Lower leg skin (tissue), 4 donors: ENCODE results near the gene PDLIM1. TPM values are rescaled to one million over a fixed set of nuclear protein-coding genes. Genes with fewer than 3 reads are reported as not detected.

Experiments used
- DNase-seq, 2 donors: peaks; one replicate each; pipeline ENCODE4 v3.0.0-alpha.2; 2019; ENCODE audit warnings: low spot score in 2 of 2
- H3K4me3 ChIP-seq: fragments of 200-600 bp; sonication (generic); 2 replicates; pipeline ENCODE4 v1.5.1; 2017; ENCODE audit warnings: mild to moderate bottlenecking, low read depth; ENCODE audit not compliant: poor library complexity, severe bottlenecking
- CTCF ChIP-seq, 3 donors: fragments of 450-650 bp; IDR thresholded peaks; one replicate each; pipeline ENCODE4 v1.5.1; 2016; ENCODE audit warnings: antibody characterized with exemption in 3 of 3, mild to moderate bottlenecking in 3 of 3, moderate library complexity in 2 of 3
- POLR2A ChIP-seq, 2 donors: fragments of 450-650 bp; IDR thresholded peaks; one replicate each; pipeline ENCODE4 v1.6.1; 2016 to 2017; ENCODE audit warnings: antibody characterized with exemption in 2 of 2, mild to moderate bottlenecking in 1 of 2, moderate library complexity in 1 of 2
- WGBS, 2 donors: methylation state at CpG; one replicate each; pipeline ENCODE4 v1.1.5; 2018; 5-methylcytosine and 5-hydroxymethylcytosine counted together
- intact Hi-C: fragments of 100-400 bp; cut with DNase I; formaldehyde crosslinking; loops from one replicate; pipeline ENCODE4 v1.15.0; 2023; ENCODE audit warnings: low total_unique reads
- total RNA-seq, 4 donors: library from RNA; depleted of rRNA; stranded (reverse); fragments of >200 nt; gene quantifications; one replicate each; pipeline ENCODE4 v1.1.0, GENCODE V29; 2016

The PDLIM1 gene
- total RNA-seq, 4 donors from 2014 or later: 46.3 to 85.0 (median 61.4) TPM

DNA sequence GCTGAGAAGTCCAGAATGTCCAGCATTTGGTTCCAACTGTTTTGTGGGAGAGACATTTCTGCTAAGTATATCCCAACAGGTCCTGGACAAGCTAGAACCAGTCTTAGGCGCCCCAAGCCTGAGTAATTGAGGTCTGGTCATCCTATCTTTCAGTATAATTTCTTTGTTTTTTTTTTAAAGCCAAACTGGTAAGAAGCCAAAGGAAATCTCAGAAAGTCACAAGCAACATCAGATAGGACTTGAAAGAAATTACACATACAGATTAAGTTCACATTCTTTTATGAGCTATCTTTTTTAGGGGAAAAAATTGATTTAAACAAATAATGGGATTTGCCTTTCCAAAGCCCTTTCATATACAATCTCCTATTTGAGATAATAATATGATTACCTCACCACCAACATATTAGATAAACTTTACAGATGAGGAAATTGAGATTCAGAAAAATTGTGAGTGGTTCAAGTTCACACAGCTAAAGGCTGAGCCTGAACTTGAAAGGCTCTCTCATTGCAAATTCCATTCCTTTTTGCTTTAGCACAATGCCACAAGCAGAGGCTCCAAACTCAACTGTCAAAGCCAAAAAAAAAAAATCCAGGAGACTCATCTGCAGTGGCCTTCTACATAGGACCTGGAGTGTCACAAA lies 15.0 kb downstream of the PDLIM1 start:
- H3K4me3 ChIP-seq: no peak overlapping the region
- WGBS, 2 donors: 64 to 74% methylated on average over 1 of the region's 1 CpG
- intact Hi-C loops: no loop called here
- no peak for TF ChIP-seq POLR2A (IDR thresholded peaks at IDR 0.05)
- TF ChIP-seq CTCF (IDR thresholded peaks at IDR 0.05): no peak
- no peak for DNase-seq

GRCh38 chr10:95273393-95274312 lies 17.1 kb downstream of the PDLIM1 start:
- TF ChIP-seq POLR2A (IDR thresholded peaks at IDR 0.05) (no peak), CTCF (IDR thresholded peaks at IDR 0.05) (no peak)
- peak in 1 of 2 donors; percentile 78 for DNase-seq
- intact Hi-C loops: no loop called here
- H3K4me3 ChIP-seq: no peak overlapping the region
- WGBS, 2 donors: 28 to 37% methylated on average over 13 of the region's 13 CpGs

GRCh38 chr10:95268438-95268837 lies 22.4 kb downstream of the PDLIM1 start:
- 35 to 52% methylated on average over 12 of the region's 12 CpGs for WGBS, 2 donors
- no peak for DNase-seq
- intact Hi-C loops: no loop called here
- TF ChIP-seq POLR2A (IDR thresholded peaks at IDR 0.05) (no peak), CTCF (IDR thresholded peaks at IDR 0.05) (no peak)
- no peak overlapping the region for H3K4me3 ChIP-seq

GRCh38 chr10:95267251-95267650 lies 23.6 kb downstream of the PDLIM1 start:
- no peak overlapping the region for H3K4me3 ChIP-seq
- TF ChIP-seq POLR2A (IDR thresholded peaks at IDR 0.05): no peak
- TF ChIP-seq CTCF (IDR thresholded peaks at IDR 0.05): no peak
- intact Hi-C loops: no loop called here
- DNase-seq: no peak
- 67 to 72% methylated on average over 3 of the region's 3 CpGs for WGBS, 2 donors

DNA sequence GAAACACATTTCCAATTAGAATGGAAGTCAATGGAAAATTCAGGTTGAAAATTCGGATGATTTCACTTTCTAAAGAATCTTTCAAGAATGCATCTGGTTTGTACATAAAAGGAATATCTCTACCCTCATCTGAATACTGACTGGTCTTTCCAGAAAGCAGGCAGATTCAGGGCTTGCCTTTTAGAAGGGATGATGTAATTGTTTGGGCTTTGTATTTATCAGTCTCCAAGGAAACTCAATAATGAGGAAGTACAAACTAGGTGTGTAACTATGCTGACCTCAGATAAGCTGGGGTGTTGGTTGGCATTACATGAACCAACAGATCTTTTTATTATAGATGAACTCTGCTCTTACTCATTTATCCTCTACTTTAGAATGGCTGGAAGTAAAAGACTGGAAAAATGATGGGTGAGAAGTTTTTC lies 24.1 kb downstream of the PDLIM1 start:
- no peak overlapping the region for H3K4me3 ChIP-seq
- DNase-seq: no peak
- intact Hi-C loops: no loop called here
- TF ChIP-seq CTCF (IDR thresholded peaks at IDR 0.05) (no peak), POLR2A (IDR thresholded peaks at IDR 0.05) (no peak)
- WGBS, 2 donors: 8 to 22% methylated on average over 1 of the region's 1 CpG
